Measurements from ENCODE around the gene OR4K13.

Gene OR4K13

GRCh38 chr14:20019257-20019865, 16.5 kb downstream of the OR4K13 start, which contains the start of gene OR4K14:
TSS of gene OR4K14 (minus strand) at chr14:20019307. CDS start at chr14:20015193, 4,114 bp downstream.
- H3K9me3 ChIP-seq (ENCODE audit: low read length): no peaks in the 10 kb centered on the region
- H2AFZ ChIP-seq (ENCODE audit: low read length): no peak within 1 kb of the TSS
- no peak within 1 kb of the TSS for H3K4me3 ChIP-seq (ENCODE audit: low read depth, low read length, poor library complexity, severe bottlenecking)
- no peaks in the 10 kb centered on the region for H3K79me2 ChIP-seq (ENCODE audit: insufficient read depth, low read length)
- H3F3A ChIP-seq (ENCODE audit: insufficient read depth, low read length): no peaks in the 10 kb centered on the region
- H3K27ac ChIP-seq (ENCODE audit: low read depth, low read length, poor library complexity, severe bottlenecking): no peak within 1 kb of the TSS
- no peaks in the 10 kb centered on the region for H3K36me3 ChIP-seq (ENCODE audit: insufficient read depth, low read length)
- no peaks in the 10 kb centered on the region for H4K20me1 ChIP-seq (ENCODE audit: insufficient read depth, low read length)
- H3K4me1 ChIP-seq (ENCODE audit: insufficient read depth, low read length, severe bottlenecking): no peaks in the 10 kb centered on the region
- H3K4me2 ChIP-seq (ENCODE audit: low read length): no peak within 1 kb of the TSS
- TF ChIP-seq CTCF (IDR thresholded peaks at IDR 0.05; ENCODE audit: low read length) (no peak), EZH2 (IDR thresholded peaks at IDR 0.05; ENCODE audit: borderline replicate concordance, low read length) (no peak)
- no peaks in the 10 kb centered on the region for H3K27me3 ChIP-seq (ENCODE audit: insufficient read depth, low read length)
- no peaks in the 10 kb centered on the region for H3K9me2 ChIP-seq (ENCODE audit: low read depth, low read length)
- H3K9ac ChIP-seq (ENCODE audit: low read length): no peak within 1 kb of the TSS

GRCh38 chr14:20008156-20008555, 27.7 kb downstream of the OR4K13 start:
- Histone ChIP-seq H3K79me2 (ENCODE audit: insufficient read depth, low read length) (no peaks in the 10 kb centered on the region), H3K9me3 (ENCODE audit: low read length) (no peaks in the 10 kb centered on the region), H3K9me2 (ENCODE audit: low read depth, low read length) (no peaks in the 10 kb centered on the region), H3K4me2 (ENCODE audit: low read length) (no peak overlapping the region), H3K36me3 (ENCODE audit: insufficient read depth, low read length) (no peaks in the 10 kb centered on the region), H3K27ac (ENCODE audit: low read depth, low read length, poor library complexity, severe bottlenecking) (no peak overlapping the region), H3F3A (ENCODE audit: insufficient read depth, low read length) (no peaks in the 10 kb centered on the region), H3K27me3 (ENCODE audit: insufficient read depth, low read length) (no peaks in the 10 kb centered on the region), H3K9ac (ENCODE audit: low read length) (no peak overlapping the region), H2AFZ (ENCODE audit: low read length) (no peak overlapping the region), H3K4me1 (ENCODE audit: insufficient read depth, low read length, severe bottlenecking) (no peaks in the 10 kb centered on the region), H4K20me1 (ENCODE audit: insufficient read depth, low read length) (no peaks in the 10 kb centered on the region), H3K4me3 (ENCODE audit: low read depth, low read length, poor library complexity, severe bottlenecking) (no peak overlapping the region)
- TF ChIP-seq EZH2 (IDR thresholded peaks at IDR 0.05; ENCODE audit: borderline replicate concordance, low read length) (no peak), CTCF (IDR thresholded peaks at IDR 0.05; ENCODE audit: low read length) (no peak)

GRCh38 chr14:20002319-20002718, 33.5 kb downstream of the OR4K13 start:
- Histone ChIP-seq H3K4me2 (ENCODE audit: low read length) (no peak overlapping the region), H3K79me2 (ENCODE audit: insufficient read depth, low read length) (no peaks in the 10 kb centered on the region), H2AFZ (ENCODE audit: low read length) (no peak overlapping the region), H3K27me3 (ENCODE audit: insufficient read depth, low read length) (no peaks in the 10 kb centered on the region), H3K27ac (ENCODE audit: low read depth, low read length, poor library complexity, severe bottlenecking) (no peak overlapping the region), H3K36me3 (ENCODE audit: insufficient read depth, low read length) (no peaks in the 10 kb centered on the region), H3K4me3 (ENCODE audit: low read depth, low read length, poor library complexity, severe bottlenecking) (no peak overlapping the region), H3K9ac (ENCODE audit: low read length) (no peak overlapping the region), H3K9me2 (ENCODE audit: low read depth, low read length) (no peaks in the 10 kb centered on the region), H3F3A (ENCODE audit: insufficient read depth, low read length) (no peaks in the 10 kb centered on the region), H3K4me1 (ENCODE audit: insufficient read depth, low read length, severe bottlenecking) (no peaks in the 10 kb centered on the region), H4K20me1 (ENCODE audit: insufficient read depth, low read length) (no peaks in the 10 kb centered on the region), H3K9me3 (ENCODE audit: low read length) (no peaks in the 10 kb centered on the region)
- TF ChIP-seq CTCF (IDR thresholded peaks at IDR 0.05; ENCODE audit: low read length): no peak
- TF ChIP-seq EZH2 (IDR thresholded peaks at IDR 0.05; ENCODE audit: borderline replicate concordance, low read length): no peak
